HS-5 (cell line): ENCODE data around the gene CCDC134.
A peak's percentile ranks its signal among the peaks of the same experiment; 100 is the strongest.
"Not testable (repeated sequence)": the region's sequence is repeated elsewhere in the genome, so short reads cannot be mapped to it uniquely, and the experiment has no call there.

Source experiments
- DNase-seq: peaks from one replicate; pipeline ENCODE4 v3.0.0-alpha.2; 2012; ENCODE audit warnings: low read depth

The CCDC134 gene

GRCh38 chr22:41825376-41825775, 24.9 kb downstream of the CCDC134 start:
- no peak for DNase-seq

- DNase-seq: no peak
Observed at GRCh38 chr22:41826021-41826420, 25.5 kb downstream of the CCDC134 start.

- no peak for DNase-seq
Observed at GRCh38 chr22:41826430-41827383, 26.2 kb downstream of the CCDC134 start.

GRCh38 chr22:41827671-41828070, 27.2 kb downstream of the CCDC134 start:
- DNase-seq: no peak

- DNase-seq: no peak
Observed at GRCh38 chr22:41828516-41828915, 28.0 kb downstream of the CCDC134 start.

GRCh38 chr22:41830174-41830573, 29.7 kb downstream of the CCDC134 start:
- no peak for DNase-seq

- no peak for DNase-seq
Observed at GRCh38 chr22:41831383-41831782, 30.9 kb downstream of the CCDC134 start.

- DNase-seq: no peak
Observed at GRCh38 chr22:41831828-41832552, 31.5 kb downstream of the CCDC134 start.

- DNase-seq: peak; percentile 96
Observed at GRCh38 chr22:41832553-41833368, 32.3 kb downstream of the CCDC134 start, which contains the start of gene SREBF2. TSS of gene SREBF2 (plus strand) at chr22:41833105. CDS start at chr22:41833271, 166 bp downstream.

GRCh38 chr22:41833369-41834004, 33.0 kb downstream of the CCDC134 start:
- DNase-seq: no peak

GRCh38 chr22:41834005-41834944, 33.8 kb downstream of the CCDC134 start:
- DNase-seq: no peak

- not testable (repeated sequence) for DNase-seq
Observed at GRCh38 chr22:41835462-41835861, 35.0 kb downstream of the CCDC134 start.

GRCh38 chr22:41836551-41836950, 36.1 kb downstream of the CCDC134 start:
- DNase-seq: no peak

GRCh38 chr22:41838842-41839618, 38.6 kb downstream of the CCDC134 start:
- DNase-seq: no peak

- no peak for DNase-seq
Observed at GRCh38 chr22:41840216-41840615, 39.7 kb downstream of the CCDC134 start.

GRCh38 chr22:41841085-41841712, 40.7 kb downstream of the CCDC134 start:
- DNase-seq: no peak

- DNase-seq: no peak
Observed at GRCh38 chr22:41842996-41843970, 42.8 kb downstream of the CCDC134 start.

- DNase-seq: no peak
Observed at GRCh38 chr22:41844036-41844435, 43.6 kb downstream of the CCDC134 start.
